ENCODE results near the gene ZCWPW1. TPM values are rescaled to one million over a fixed set of nuclear protein-coding genes. Genes with fewer than 3 reads are reported as not detected.

ZCWPW1 gene
- total and polyA plus RNA-seq, 2 of the 8 experiments (the other 6 are each of a cell fraction or from before 2014, with no cell fraction given) = 0.51 to 1.4 TPM

DNA sequence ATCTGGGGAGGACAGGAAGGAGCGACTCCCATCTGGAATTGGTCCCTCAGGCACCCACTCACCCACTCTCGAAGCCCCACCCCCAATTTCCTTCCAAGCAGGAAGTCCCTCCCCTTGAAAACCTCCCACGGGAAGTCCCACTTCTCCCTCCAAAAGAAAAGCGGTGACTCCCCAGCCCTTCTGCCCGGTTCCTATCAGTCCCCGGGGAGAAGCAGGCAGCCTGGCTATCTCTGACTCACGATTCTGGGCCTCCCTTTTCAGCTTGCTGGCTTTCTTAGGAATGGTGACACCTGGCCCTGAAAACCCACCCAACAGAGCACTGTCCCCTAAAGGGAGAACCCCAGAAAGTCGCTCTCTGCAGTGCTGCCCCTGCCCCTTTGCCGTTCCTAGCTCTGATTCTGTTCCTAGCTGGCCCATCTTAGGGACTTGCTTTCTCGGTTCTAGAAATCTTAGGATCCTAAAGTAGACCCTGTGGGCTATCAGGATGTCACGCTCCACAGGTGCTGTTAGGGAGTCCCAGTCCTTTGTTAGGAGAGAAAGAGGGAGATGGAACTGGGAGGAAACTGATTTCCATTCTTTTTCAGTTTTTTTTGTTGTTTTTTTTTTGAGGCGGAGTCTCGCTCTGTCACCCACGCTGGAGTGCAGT lies 44.5 kb upstream of the ZCWPW1 start:
- Histone ChIP-seq H3K18ac (ENCODE audit: extremely low read depth, low read length) (no peak overlapping the region; the same call in 1 of the 2 replicates), H3K56ac (replicated peaks; ENCODE audit: insufficient read length, low read depth, low read length) (no peak overlapping the region), H3K27ac (ENCODE audit: low read depth, low read length) (no peak overlapping the region), H3K4me3 (ENCODE audit: extremely low read depth in 1 of 4, insufficient read depth in 2 of 4, low read depth in 3 of 4, low read length in 4 of 4) (no peak overlapping the region), H3K14ac (ENCODE audit: insufficient read length) (no peak overlapping the region), H3K9ac (replicated peaks in 1 of 4; ENCODE audit: extremely low read depth in 1 of 4, low read depth in 3 of 4, low read length in 3 of 4) (no peak overlapping the region), H2BK5ac (ENCODE audit: low read depth, low read length) (no peak overlapping the region), H2BK20ac (ENCODE audit: low read length) (no peak overlapping the region), H3K4me1 (replicated peaks in 1 of 4; ENCODE audit: control insufficient read depth in 3 of 4, insufficient read depth in 4 of 4, low read length in 3 of 4) (peaks cover 0 to 23% (median 9%) of the 10 kb centered on the region in 4 experiments; a peak in 6 of 7 replicates), H3K36me3 (ENCODE audit: control insufficient read depth in 2 of 4, insufficient read depth in 4 of 4, low read length in 3 of 4) (peaks cover 0 to 3% (median 0%) of the 10 kb centered on the region in 4 experiments; a peak in 1 of 8 replicates), H3K4me2 (ENCODE audit: insufficient read depth in 1 of 2, low read depth in 2 of 2, low read length in 2 of 2) (no peak overlapping the region), H3K23me2 (ENCODE audit: low read depth, low read length) (no peaks in the 10 kb centered on the region; the same call in 1 of the 2 replicates), H3K79me1 (ENCODE audit: low read depth, low read length) (no peaks in the 10 kb centered on the region; the same call in 1 of the 2 replicates), H3K79me2 (ENCODE audit: control insufficient read depth in 1 of 2, insufficient read depth in 2 of 2, low read length in 2 of 2) (no peaks in the 10 kb centered on the region), H4K20me1 (replicated peaks in 1 of 2; ENCODE audit: control insufficient read depth in 1 of 2, insufficient read depth in 2 of 2, low read length in 2 of 2) (no peaks in the 10 kb centered on the region), H4K5ac (ENCODE audit: insufficient read length, low read depth, low read length) (no peak overlapping the region), H3K4ac (replicated peaks; ENCODE audit: insufficient read length, low read depth, low read length) (no peak overlapping the region), H2AK5ac (ENCODE audit: low read depth, low read length) (no peak overlapping the region), H4K91ac (replicated peaks; ENCODE audit: insufficient read length, low read length) (no peak overlapping the region), H2BK12ac (ENCODE audit: low read depth, low read length) (no peak overlapping the region), H2BK120ac (replicated peaks; ENCODE audit: low read depth, low read length) (no peak overlapping the region), H3K27me3 (replicated peaks in 1 of 4; ENCODE audit: control insufficient read depth in 3 of 4, extremely low read depth in 1 of 4, insufficient read depth in 3 of 4, low read length in 3 of 4) (no peaks in the 10 kb centered on the region), H2AFZ (ENCODE audit: low read length) (no peak overlapping the region), H3K9me3 (ENCODE audit: insufficient read depth in 2 of 2, low read depth in 1 of 2, low read length in 1 of 2) (no peaks in the 10 kb centered on the region), H4K8ac (ENCODE audit: extremely low read depth, insufficient read depth, low read length) (no peak overlapping the region; the same call in 1 of the 2 replicates), H2BK15ac (ENCODE audit: low read length) (no peak overlapping the region), H3K23ac (ENCODE audit: insufficient read length) (no peak overlapping the region)
- ChIA-PET CTCF (ENCODE audit: partially characterized antibody) (interaction anchor here (1.4 to 11.3 kb wide), 4 partner anchors 7 to 86 kb away, joined by 4 to 152 read pairs (median 6); partner anchors contain the start of gene SPACDR), POLR2A (ENCODE audit: partially characterized antibody) (interaction anchor here (1.2 kb wide), 2 partner anchors 12 to 112 kb away, joined by 3 to 4 read pairs; no protein-coding TSS in a partner anchor)
- DNase-seq (ENCODE audit: low read depth in 1 of 2, low spot score in 2 of 2) (no peak), FAIRE-seq (no peak)
- TF ChIP-seq POLR2A (IDR thresholded peaks at IDR 0.05; ENCODE audit: control extremely low read depth in 1 of 2, low read depth in 2 of 2, low read length in 2 of 2) (no peak), EP300 (IDR thresholded peaks at IDR 0.05; ENCODE audit: borderline replicate concordance in 1 of 2, low read depth in 2 of 2, low read length in 2 of 2) (no peak)
- 85% methylated on average over 14 of the region's 14 CpGs; no CpG with 5 or more reads in 1 of the 2 experiments for WGBS, 2 experiments (ENCODE audit: extremely low coverage in 1 of 2, insufficient coverage in 1 of 2, insufficient read length in 1 of 2, insufficient replicate concordance in 2 of 2, low coverage in 1 of 2, low lambda C conversion rate in 2 of 2, missing lambda C conversion rate in 1 of 2)
